ENCODE data around the gene CTNND2. TPM values are rescaled to one million over a fixed set of nuclear protein-coding genes. Genes with fewer than 3 reads are reported as not detected.

Gene CTNND2
- total RNA-seq, 2 experiments from 2014 or later: not detected

- DNase-seq: no peak
- intact Hi-C loops (cut with micrococcal nuclease): no loop called here
- H3K4me3 Mint-ChIP-seq: no peak overlapping the region
- H3K9me3 Mint-ChIP-seq: no peaks in the 10 kb centered on the region
- no peak overlapping the region for H3K27ac Mint-ChIP-seq
- CTCF ChIA-PET: no interaction called here
- no peaks in the 10 kb centered on the region for H3K36me3 Mint-ChIP-seq (ENCODE audit: low read depth)
- H3K27me3 Mint-ChIP-seq (ENCODE audit: low read depth): peaks cover 6% of the 10 kb centered on the region
- no peaks in the 10 kb centered on the region for H3K4me1 Mint-ChIP-seq (ENCODE audit: low read depth)
Observed at GRCh38 chr5:11150976-11151375, 753.3 kb downstream of the CTNND2 start.

GRCh38 chr5:11148810-11149539 lies 755.3 kb downstream of the CTNND2 start:
- Mint-ChIP-seq H3K27ac (no peak overlapping the region), H3K4me1 (ENCODE audit: low read depth) (peaks cover 2% of the 10 kb centered on the region), H3K4me3 (no peak overlapping the region), H3K9me3 (no peaks in the 10 kb centered on the region), H3K27me3 (ENCODE audit: low read depth) (peaks cover 12% of the 10 kb centered on the region), H3K36me3 (ENCODE audit: low read depth) (no peaks in the 10 kb centered on the region)
- CTCF ChIA-PET: no interaction called here
- no peak for DNase-seq
- intact Hi-C loops (cut with micrococcal nuclease): loop anchor here (10.0 kb wide), 3 partner anchors 454 to 894 kb away; partner anchors contain the start of genes CCT5 and ROPN1L

GRCh38 chr5:11146171-11146570 lies 758.1 kb downstream of the CTNND2 start:
- Mint-ChIP-seq H3K9me3 (no peaks in the 10 kb centered on the region), H3K27ac (no peak overlapping the region), H3K4me3 (no peak overlapping the region), H3K4me1 (ENCODE audit: low read depth) (peaks cover 9% of the 10 kb centered on the region), H3K27me3 (ENCODE audit: low read depth) (peaks cover 15% of the 10 kb centered on the region), H3K36me3 (ENCODE audit: low read depth) (no peaks in the 10 kb centered on the region)
- intact Hi-C loops (cut with micrococcal nuclease): loop anchor here (10.0 kb wide), 3 partner anchors 451 to 891 kb away; partner anchors contain the start of genes CCT5 and ROPN1L
- DNase-seq: no peak
- CTCF ChIA-PET: no interaction called here

GRCh38 chr5:11143456-11144267 lies 760.6 kb downstream of the CTNND2 start:
- intact Hi-C loops (cut with micrococcal nuclease): loop anchor here (1.0 to 10.0 kb wide), 9 partner anchors 35 to 889 kb away; partner anchors contain the start of genes CCT5 and ROPN1L
- no peaks in the 10 kb centered on the region for H3K9me3 Mint-ChIP-seq
- H3K4me3 Mint-ChIP-seq: no peak overlapping the region
- peaks cover 21% of the 10 kb centered on the region for H3K27me3 Mint-ChIP-seq (ENCODE audit: low read depth)
- H3K36me3 Mint-ChIP-seq (ENCODE audit: low read depth): no peaks in the 10 kb centered on the region
- peaks cover 9% of the 10 kb centered on the region for H3K4me1 Mint-ChIP-seq (ENCODE audit: low read depth)
- no peak overlapping the region for H3K27ac Mint-ChIP-seq
- CTCF ChIA-PET: interaction anchor here (1.0 kb wide), 1 partner anchor 155 kb away, joined by 3 read pairs; no protein-coding TSS in a partner anchor
- DNase-seq: peak; percentile 91

GRCh38 chr5:11139217-11139865 lies 764.9 kb downstream of the CTNND2 start:
- H3K4me3 Mint-ChIP-seq: no peak overlapping the region
- H3K27me3 Mint-ChIP-seq (ENCODE audit: low read depth): peaks cover 16% of the 10 kb centered on the region
- peaks cover 9% of the 10 kb centered on the region for H3K4me1 Mint-ChIP-seq (ENCODE audit: low read depth)
- intact Hi-C loops (cut with micrococcal nuclease): no loop called here
- CTCF ChIA-PET: no interaction called here
- DNase-seq: no peak
- no peaks in the 10 kb centered on the region for H3K36me3 Mint-ChIP-seq (ENCODE audit: low read depth)
- no peak overlapping the region for H3K27ac Mint-ChIP-seq
- no peaks in the 10 kb centered on the region for H3K9me3 Mint-ChIP-seq

- Mint-ChIP-seq H3K27me3 (ENCODE audit: low read depth) (peaks cover 1% of the 10 kb centered on the region), H3K27ac (no peak overlapping the region), H3K4me3 (no peak overlapping the region), H3K9me3 (no peaks in the 10 kb centered on the region), H3K4me1 (ENCODE audit: low read depth) (no peaks in the 10 kb centered on the region), H3K36me3 (ENCODE audit: low read depth) (no peaks in the 10 kb centered on the region)
- CTCF ChIA-PET: no interaction called here
- intact Hi-C loops (cut with micrococcal nuclease): no loop called here
- DNase-seq: no peak
Observed at GRCh38 chr5:11130131-11130530, 774.1 kb downstream of the CTNND2 start.

- no peak overlapping the region for H3K4me3 Mint-ChIP-seq
- no peaks in the 10 kb centered on the region for H3K36me3 Mint-ChIP-seq (ENCODE audit: low read depth)
- H3K9me3 Mint-ChIP-seq: no peaks in the 10 kb centered on the region
- DNase-seq: no peak
- peaks cover 4% of the 10 kb centered on the region for H3K27me3 Mint-ChIP-seq (ENCODE audit: low read depth)
- CTCF ChIA-PET: no interaction called here
- H3K27ac Mint-ChIP-seq: no peak overlapping the region
- intact Hi-C loops (cut with micrococcal nuclease): no loop called here
- no peaks in the 10 kb centered on the region for H3K4me1 Mint-ChIP-seq (ENCODE audit: low read depth)
Observed at GRCh38 chr5:11128021-11128420, 776.2 kb downstream of the CTNND2 start.

GRCh38 chr5:11126844-11127243 lies 777.4 kb downstream of the CTNND2 start:
- H3K27ac Mint-ChIP-seq: no peak overlapping the region
- H3K4me1 Mint-ChIP-seq (ENCODE audit: low read depth): no peaks in the 10 kb centered on the region
- intact Hi-C loops (cut with micrococcal nuclease): no loop called here

GRCh38 chr5:11121885-11122284 lies 782.4 kb downstream of the CTNND2 start:
- DNase-seq: no peak
- intact Hi-C loops (cut with micrococcal nuclease): no loop called here
- no peak overlapping the region for H3K27ac Mint-ChIP-seq
- no peak overlapping the region for H3K4me3 Mint-ChIP-seq
- CTCF ChIA-PET: no interaction called here
- no peaks in the 10 kb centered on the region for H3K36me3 Mint-ChIP-seq (ENCODE audit: low read depth)
- H3K4me1 Mint-ChIP-seq (ENCODE audit: low read depth): no peaks in the 10 kb centered on the region
- H3K27me3 Mint-ChIP-seq (ENCODE audit: low read depth): peaks cover 3% of the 10 kb centered on the region
- H3K9me3 Mint-ChIP-seq: no peaks in the 10 kb centered on the region

More at GRCh38 chr5:11126844-11127243, 777.4 kb downstream of the CTNND2 start:
- Mint-ChIP-seq H3K36me3 (ENCODE audit: low read depth) (no peaks in the 10 kb centered on the region), H3K4me3 (no peak overlapping the region), H3K27me3 (ENCODE audit: low read depth) (peaks cover 4% of the 10 kb centered on the region), H3K9me3 (no peaks in the 10 kb centered on the region)
- no peak for DNase-seq
- CTCF ChIA-PET: no interaction called here

- Mint-ChIP-seq H3K4me1 (ENCODE audit: low read depth) (no peaks in the 10 kb centered on the region), H3K36me3 (ENCODE audit: low read depth) (no peaks in the 10 kb centered on the region), H3K27ac (no peak overlapping the region), H3K27me3 (ENCODE audit: low read depth) (no peaks in the 10 kb centered on the region), H3K9me3 (no peaks in the 10 kb centered on the region), H3K4me3 (no peak overlapping the region)
- CTCF ChIA-PET: interaction anchor here (0.7 kb wide), 1 partner anchor 246 kb away, joined by 6 read pairs; no protein-coding TSS in a partner anchor
- no peak for DNase-seq
- intact Hi-C loops (cut with micrococcal nuclease): no loop called here
Observed at GRCh38 chr5:11110128-11110527, 794.1 kb downstream of the CTNND2 start.

- Mint-ChIP-seq H3K9me3 (no peaks in the 10 kb centered on the region), H3K27me3 (ENCODE audit: low read depth) (peaks cover 8% of the 10 kb centered on the region), H3K36me3 (ENCODE audit: low read depth) (no peaks in the 10 kb centered on the region), H3K4me1 (ENCODE audit: low read depth) (no peaks in the 10 kb centered on the region), H3K4me3 (no peak overlapping the region), H3K27ac (no peak overlapping the region)
- no peak for DNase-seq
- CTCF ChIA-PET: interaction anchor here (0.7 kb wide), 1 partner anchor 157 kb away, joined by 3 read pairs; no protein-coding TSS in a partner anchor
- intact Hi-C loops (cut with micrococcal nuclease): no loop called here
Observed at GRCh38 chr5:11105696-11106095, 798.5 kb downstream of the CTNND2 start.

GRCh38 chr5:11104651-11105112 lies 799.6 kb downstream of the CTNND2 start:
- no peak overlapping the region for H3K4me3 Mint-ChIP-seq
- no peak overlapping the region for H3K27ac Mint-ChIP-seq
- CTCF ChIA-PET: no interaction called here
- no peaks in the 10 kb centered on the region for H3K9me3 Mint-ChIP-seq
- H3K36me3 Mint-ChIP-seq (ENCODE audit: low read depth): no peaks in the 10 kb centered on the region
- DNase-seq: no peak
- H3K4me1 Mint-ChIP-seq (ENCODE audit: low read depth): no peaks in the 10 kb centered on the region
- H3K27me3 Mint-ChIP-seq (ENCODE audit: low read depth): peaks cover 8% of the 10 kb centered on the region
- intact Hi-C loops (cut with micrococcal nuclease): no loop called here
